GM12801 (cell line): ENCODE results near the gene SLC39A10.

Experiments
- TF ChIP-seq, protein P1 (sequence below): IDR thresholded peaks from one replicate; pipeline ENCODE4 v1.5.1; 2011; ENCODE audit warnings: control low read depth; ENCODE audit not compliant: insufficient read length; ENCODE audit errors: extremely low read depth

Gene SLC39A10

DNA sequence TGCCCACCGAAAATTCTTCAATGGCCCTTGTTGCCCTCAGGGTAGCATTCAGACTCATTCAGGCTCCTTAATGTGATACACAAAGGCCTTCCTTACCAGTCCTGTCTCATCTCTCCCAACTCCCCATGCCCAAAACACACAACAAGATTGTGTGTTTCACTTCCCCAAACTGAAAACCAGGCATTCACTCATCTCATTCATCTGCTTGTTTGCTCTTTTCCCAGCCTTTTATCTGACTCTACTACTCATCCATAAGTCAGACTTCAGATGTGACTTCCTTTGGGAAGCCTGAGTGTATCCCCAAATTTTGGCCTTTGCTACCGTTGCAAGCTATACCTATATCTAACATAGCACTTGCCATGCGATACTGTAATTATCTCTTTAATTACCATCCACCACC is 9.7 kb upstream of the SLC39A10 start:
- TF ChIP-seq, protein P1, sequence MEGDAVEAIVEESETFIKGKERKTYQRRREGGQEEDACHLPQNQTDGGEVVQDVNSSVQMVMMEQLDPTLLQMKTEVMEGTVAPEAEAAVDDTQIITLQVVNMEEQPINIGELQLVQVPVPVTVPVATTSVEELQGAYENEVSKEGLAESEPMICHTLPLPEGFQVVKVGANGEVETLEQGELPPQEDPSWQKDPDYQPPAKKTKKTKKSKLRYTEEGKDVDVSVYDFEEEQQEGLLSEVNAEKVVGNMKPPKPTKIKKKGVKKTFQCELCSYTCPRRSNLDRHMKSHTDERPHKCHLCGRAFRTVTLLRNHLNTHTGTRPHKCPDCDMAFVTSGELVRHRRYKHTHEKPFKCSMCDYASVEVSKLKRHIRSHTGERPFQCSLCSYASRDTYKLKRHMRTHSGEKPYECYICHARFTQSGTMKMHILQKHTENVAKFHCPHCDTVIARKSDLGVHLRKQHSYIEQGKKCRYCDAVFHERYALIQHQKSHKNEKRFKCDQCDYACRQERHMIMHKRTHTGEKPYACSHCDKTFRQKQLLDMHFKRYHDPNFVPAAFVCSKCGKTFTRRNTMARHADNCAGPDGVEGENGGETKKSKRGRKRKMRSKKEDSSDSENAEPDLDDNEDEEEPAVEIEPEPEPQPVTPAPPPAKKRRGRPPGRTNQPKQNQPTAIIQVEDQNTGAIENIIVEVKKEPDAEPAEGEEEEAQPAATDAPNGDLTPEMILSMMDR, result no peak

DNA sequence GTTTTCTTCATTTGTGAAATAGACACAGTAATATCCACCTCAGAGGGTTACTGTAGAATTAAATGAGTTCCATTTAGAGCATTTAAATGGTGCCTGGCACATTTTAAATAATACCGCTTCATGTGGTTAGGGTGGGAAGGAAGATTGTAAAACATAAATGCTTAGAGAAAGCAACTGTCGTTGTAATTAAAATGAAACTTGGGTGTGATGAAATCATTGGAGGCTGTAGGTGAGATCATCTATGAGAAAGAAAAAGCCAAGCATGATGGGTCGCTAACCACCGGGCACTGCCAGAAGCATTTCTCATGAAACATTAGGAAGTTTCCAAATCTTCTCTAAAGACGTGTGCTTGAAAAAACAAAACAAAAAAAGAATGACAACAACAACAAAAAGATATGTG is 8.2 kb upstream of the SLC39A10 start:
- TF ChIP-seq, protein P1, result no peak

DNA sequence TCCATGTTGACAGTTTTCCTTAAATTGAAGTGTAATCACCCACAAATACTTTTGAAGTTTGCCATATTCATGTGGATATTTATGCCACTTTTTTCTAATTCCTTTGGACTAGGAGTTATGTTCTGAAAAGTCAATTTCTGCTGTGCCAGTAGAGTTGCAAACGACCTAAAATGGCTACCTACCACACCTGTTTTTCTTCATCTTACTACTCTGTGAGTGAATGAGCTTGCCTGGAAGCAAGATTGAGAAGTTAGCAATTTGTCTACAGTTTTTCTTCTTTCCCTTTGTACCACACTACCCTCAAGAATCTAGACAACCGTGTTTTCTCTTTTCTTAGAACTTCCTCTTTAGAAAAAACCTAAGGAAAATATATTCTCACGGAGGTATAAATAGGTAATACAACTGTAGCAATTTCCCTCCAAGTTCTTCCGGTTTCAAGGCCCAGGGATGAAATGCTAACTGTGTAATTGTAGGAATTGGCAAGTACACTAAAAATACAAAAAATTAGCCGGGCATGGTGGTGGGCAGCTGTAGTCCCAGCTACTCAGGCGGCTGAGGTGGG is 7.3 kb upstream of the SLC39A10 start:
- TF ChIP-seq, protein P1, result no peak

DNA sequence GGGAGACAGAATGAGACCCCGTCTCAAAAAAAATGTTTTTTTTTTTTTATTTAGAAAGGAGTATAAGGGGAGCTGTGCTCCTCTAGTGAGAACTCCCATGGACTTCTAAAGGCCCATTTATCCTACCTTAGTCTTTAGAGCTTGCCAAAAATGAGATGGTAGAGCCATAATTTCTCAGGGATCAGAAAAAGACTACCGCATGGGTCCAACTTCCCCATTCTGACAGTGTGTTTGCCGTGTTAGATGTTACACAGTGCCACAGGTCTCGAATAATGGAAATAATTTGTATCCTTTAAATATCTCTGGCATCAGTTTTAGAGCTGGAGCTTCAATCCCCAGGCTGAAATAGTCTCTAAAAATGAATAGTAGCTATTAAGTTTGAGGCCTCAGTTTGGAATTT is 6.0 kb upstream of the SLC39A10 start:
- TF ChIP-seq, protein P1, result no peak

DNA sequence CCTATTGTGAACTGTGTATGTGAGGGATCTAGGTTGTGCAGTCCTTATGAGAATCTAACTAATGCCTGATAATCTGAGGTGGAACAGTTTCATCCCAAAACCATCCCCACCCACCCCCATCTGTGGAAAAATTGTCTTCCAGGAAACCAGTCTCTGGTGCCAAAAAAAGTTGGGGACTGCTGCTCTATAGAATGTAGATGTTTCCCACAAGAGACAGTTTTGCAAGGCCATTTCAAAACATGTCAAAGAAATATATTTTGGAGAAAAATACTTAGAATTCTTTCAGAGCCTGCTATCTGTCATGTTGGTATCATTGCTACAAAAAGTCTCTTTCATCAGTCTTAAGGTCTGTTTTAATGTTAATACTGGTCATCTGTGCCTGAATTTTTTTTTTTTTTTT is 4.1 kb upstream of the SLC39A10 start:
- TF ChIP-seq, protein P1, result no peak

DNA sequence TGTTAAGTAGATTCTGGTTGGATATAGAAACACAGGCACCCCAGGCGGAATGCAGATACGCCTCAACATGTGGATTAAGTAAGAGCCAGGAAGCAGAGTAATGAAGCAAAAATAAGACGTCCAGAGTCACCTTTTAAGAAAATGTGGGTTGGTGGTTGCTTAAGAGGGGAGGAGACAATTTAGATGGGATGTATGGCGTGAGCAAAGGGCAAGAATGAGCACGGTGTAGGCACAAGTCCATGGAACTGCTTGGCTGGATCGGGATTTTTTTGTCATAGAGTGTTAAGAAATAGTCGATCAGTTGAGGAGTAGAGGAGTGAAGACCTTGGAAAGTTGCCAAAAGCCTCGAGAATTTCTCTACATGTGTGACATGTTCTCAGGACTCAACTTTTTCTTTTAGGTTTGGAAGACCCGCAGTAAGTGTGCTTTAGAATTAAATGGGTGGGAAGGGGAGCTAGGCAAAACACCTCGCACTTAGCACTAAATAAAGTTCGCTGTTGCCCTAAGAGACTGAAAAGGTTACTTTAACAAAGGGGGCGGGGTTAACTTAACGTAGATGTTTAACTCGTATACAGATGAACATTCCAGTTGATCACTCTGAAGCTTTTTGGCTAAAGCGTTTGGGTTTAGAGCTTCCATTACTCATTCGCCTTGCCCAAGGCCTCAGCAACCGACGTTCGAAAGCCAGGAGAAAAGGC is 716 bp upstream of the SLC39A10 start:
- TF ChIP-seq, protein P1, result no peak

DNA sequence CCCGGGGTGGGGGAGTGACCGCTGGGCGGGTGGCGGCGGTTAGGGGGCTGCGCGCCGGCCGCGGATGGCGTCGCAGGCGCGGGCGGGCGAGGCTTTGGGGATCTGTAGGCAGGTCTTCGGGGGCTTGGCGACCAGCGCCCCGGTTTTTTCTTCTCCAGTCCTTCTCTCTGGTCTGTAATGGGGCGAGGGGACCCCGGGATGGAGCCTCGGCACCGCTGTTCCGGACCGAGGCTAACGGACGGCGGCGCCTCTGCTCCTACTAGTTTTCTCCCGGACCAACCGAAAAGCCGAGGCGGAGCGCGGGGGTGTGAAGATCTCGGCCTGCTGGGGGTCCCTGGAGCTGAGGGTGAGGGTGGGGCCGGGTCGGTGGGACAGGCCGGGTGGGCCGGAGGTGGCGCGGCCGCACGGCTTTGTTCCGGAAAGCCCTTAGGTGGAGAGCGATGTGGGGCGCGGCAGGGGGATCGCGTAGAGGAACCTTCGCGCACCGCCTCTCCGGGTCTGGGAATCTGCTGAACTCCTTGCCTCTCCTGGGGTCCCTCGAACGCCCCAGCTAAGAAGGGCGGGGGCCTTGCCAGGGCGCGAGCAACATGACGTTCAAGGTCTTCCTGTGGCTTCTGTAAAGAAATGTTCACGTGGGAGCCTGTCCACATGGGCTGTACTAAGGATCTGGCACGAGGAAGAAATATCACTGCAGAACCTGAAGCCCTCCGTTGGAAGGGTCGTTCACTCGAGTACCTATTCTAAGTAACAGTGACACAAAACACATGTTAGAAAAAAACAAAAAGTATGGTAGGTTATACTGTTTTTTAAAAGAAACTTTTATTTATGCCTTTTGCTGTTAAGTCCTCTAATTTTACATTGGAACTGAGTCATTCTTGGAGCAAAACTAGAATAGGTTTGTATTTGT is 861 bp downstream of the SLC39A10 start:
- TF ChIP-seq, protein P1, result no peak
